Natural killer cell (primary cell): ENCODE data around the gene MAP3K1. TPM values are rescaled to one million over a fixed set of nuclear protein-coding genes. Genes with fewer than 3 reads are reported as not detected.
A peak's percentile ranks its signal among the peaks of the same experiment; 100 is the strongest.

Source experiments
- ATAC-seq, 3 donors: fragments of 150-1000 bp in 2 of 3; fragments of 200-7000 bp in 1 of 3; cut with Tn5 transposase; 1 replicate in 1 of 3; 2 replicates in 2 of 3; pipeline ENCODE4 v1.10.0; 2021; ENCODE audit warnings: mild to moderate bottlenecking in 2 of 3, moderate library complexity in 2 of 3
- DNase-seq, 2 donors: peaks; one replicate each; pipeline versions ENCODE4 v3.0.0 to v3.0.0-alpha.2; 2013 to 2021; ENCODE audit warnings: mixed read lengths in 1 of 2
- H3K27ac ChIP-seq: one replicate; pipeline ENCODE4 v1.5.1; 2013; ENCODE audit warnings: mild to moderate bottlenecking, low read length
- H3K27me3 ChIP-seq: one replicate; pipeline ENCODE4 v1.6.1; 2013; ENCODE audit warnings: low read length; ENCODE audit not compliant: control insufficient read depth, insufficient read depth
- H3K36me3 ChIP-seq: one replicate; pipeline ENCODE4 v1.6.1; 2013; ENCODE audit warnings: low read length; ENCODE audit not compliant: control insufficient read depth, insufficient read depth
- H3K4me1 ChIP-seq: one replicate; pipeline ENCODE4 v1.6.1; 2013; ENCODE audit warnings: low read length; ENCODE audit not compliant: control insufficient read depth, insufficient read depth
- H3K4me3 ChIP-seq: one replicate; pipeline ENCODE4 v1.5.1; 2013; ENCODE audit warnings: low read length
- H3K9me3 ChIP-seq: one replicate; pipeline ENCODE4 v1.6.1; 2013; ENCODE audit warnings: low read length; ENCODE audit not compliant: control insufficient read depth, insufficient read depth
- H3K27ac Mint-ChIP-seq, 2 donors: one replicate each; pipeline ENCODE4 v1.8.0; 2022; ENCODE audit warnings: mild to moderate bottlenecking in 2 of 2, mixed read lengths in 2 of 2, moderate library complexity in 1 of 2
- H3K27me3 Mint-ChIP-seq, 2 donors: one replicate each; pipeline ENCODE4 v1.8.0; 2022; ENCODE audit warnings: low read depth in 2 of 2, mixed read lengths in 2 of 2
- H3K36me3 Mint-ChIP-seq: one replicate; pipeline ENCODE4 v1.8.0; 2022; ENCODE audit warnings: mixed read lengths
- H3K4me1 Mint-ChIP-seq, 2 donors: one replicate each; pipeline ENCODE4 v1.8.0; 2022; ENCODE audit warnings: mixed read lengths in 2 of 2
- H3K4me3 Mint-ChIP-seq: one replicate; pipeline ENCODE4 v1.8.0; 2022; ENCODE audit warnings: mild to moderate bottlenecking, moderate library complexity, mixed read lengths
- H3K9me3 Mint-ChIP-seq, 2 donors: one replicate each; pipeline ENCODE4 v1.8.0; 2022; ENCODE audit warnings: mixed read lengths in 2 of 2
- CTCF ChIP-seq: fragments of 200-600 bp; IDR thresholded peaks from one replicate; pipeline ENCODE4 v1.8.0; 2022; ENCODE audit warnings: antibody characterized with exemption
- WGBS: methylation state at CpG from one replicate; pipeline ENCODE4 v1.1.7; 2013; ENCODE audit warnings: missing lambda C conversion rate; ENCODE audit not compliant: insufficient coverage; 5-methylcytosine and 5-hydroxymethylcytosine counted together
- intact Hi-C: fragments of 100-400 bp; cut with micrococcal nuclease; formaldehyde crosslinking; loops from one replicate; pipeline ENCODE4 v1.14.2; 2022
- total RNA-seq, 4 donors: library from RNA; stranded (reverse); fragments of 120-200 nt in 1 of 4; gene quantifications; one replicate each; pipeline versions ENCODE4 v1.2.3 to v1.2.4, GENCODE V29; 2013 to 2022

The MAP3K1 gene
- total RNA-seq, 3 donors from 2014 or later (not counting 1 experiment from before 2014, with no cell fraction given) = 27.8 to 35.7 (median 35.5) TPM

- no peak overlapping the region for H3K4me3 Mint-ChIP-seq
- H3K4me1 Mint-ChIP-seq = peaks cover 0 to 5% of the 10 kb centered on the region in 2 donors
- Histone ChIP-seq H3K4me3 (no peak overlapping the region), H3K27me3 (no peaks in the 10 kb centered on the region), H3K27ac (no peak overlapping the region), H3K4me1 (no peaks in the 10 kb centered on the region), H3K9me3 (no peaks in the 10 kb centered on the region), H3K36me3 (peaks cover 85% of the 10 kb centered on the region)
- intact Hi-C loops = no loop called here
- ATAC-seq (no peak), DNase-seq (no peak)
- H3K27ac Mint-ChIP-seq = peak overlapping the region in 1 of 2 donors; percentile 6
- H3K36me3 Mint-ChIP-seq = peaks cover 20% of the 10 kb centered on the region
- no peaks in the 10 kb centered on the region for H3K27me3 Mint-ChIP-seq
- no peaks in the 10 kb centered on the region for H3K9me3 Mint-ChIP-seq
- TF ChIP-seq CTCF = no peak
- WGBS = 57% methylated on average over 2 of the region's 3 CpGs
Measured at GRCh38 chr5:56876327-56876726, 61.0 kb downstream of the MAP3K1 start.

DNA sequence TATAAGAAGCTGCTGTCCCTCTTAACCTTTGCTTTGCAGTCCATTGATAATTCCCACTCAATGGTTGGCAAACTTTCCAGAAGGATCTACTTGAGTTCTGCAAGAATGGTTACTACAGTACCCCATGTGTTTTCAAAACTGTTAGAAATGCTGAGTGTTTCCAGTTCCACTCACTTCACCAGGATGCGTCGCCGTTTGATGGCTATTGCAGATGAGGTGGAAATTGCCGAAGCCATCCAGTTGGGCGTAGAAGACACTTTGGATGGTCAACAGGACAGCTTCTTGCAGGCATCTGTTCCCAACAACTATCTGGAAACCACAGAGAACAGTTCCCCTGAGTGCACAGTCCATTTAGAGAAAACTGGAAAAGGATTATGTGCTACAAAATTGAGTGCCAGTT, 66.2 kb downstream of the MAP3K1 start:
- Mint-ChIP-seq H3K4me3 (no peak overlapping the region), H3K36me3 (peaks cover 18% of the 10 kb centered on the region), H3K27me3 (no peaks in the 10 kb centered on the region), H3K9me3 (no peaks in the 10 kb centered on the region), H3K27ac (no peak overlapping the region), H3K4me1 (peaks cover 0 to 6% of the 10 kb centered on the region in 2 donors)
- 96% methylated on average over 5 of the region's 5 CpGs for WGBS
- DNase-seq = no peak
- intact Hi-C loops = no loop called here
- no peak for TF ChIP-seq CTCF
- Histone ChIP-seq H3K36me3 (peaks cover 89% of the 10 kb centered on the region), H3K4me1 (no peaks in the 10 kb centered on the region), H3K4me3 (no peak overlapping the region), H3K27me3 (no peaks in the 10 kb centered on the region), H3K9me3 (no peaks in the 10 kb centered on the region), H3K27ac (no peak overlapping the region)
- ATAC-seq = no peak

DNA sequence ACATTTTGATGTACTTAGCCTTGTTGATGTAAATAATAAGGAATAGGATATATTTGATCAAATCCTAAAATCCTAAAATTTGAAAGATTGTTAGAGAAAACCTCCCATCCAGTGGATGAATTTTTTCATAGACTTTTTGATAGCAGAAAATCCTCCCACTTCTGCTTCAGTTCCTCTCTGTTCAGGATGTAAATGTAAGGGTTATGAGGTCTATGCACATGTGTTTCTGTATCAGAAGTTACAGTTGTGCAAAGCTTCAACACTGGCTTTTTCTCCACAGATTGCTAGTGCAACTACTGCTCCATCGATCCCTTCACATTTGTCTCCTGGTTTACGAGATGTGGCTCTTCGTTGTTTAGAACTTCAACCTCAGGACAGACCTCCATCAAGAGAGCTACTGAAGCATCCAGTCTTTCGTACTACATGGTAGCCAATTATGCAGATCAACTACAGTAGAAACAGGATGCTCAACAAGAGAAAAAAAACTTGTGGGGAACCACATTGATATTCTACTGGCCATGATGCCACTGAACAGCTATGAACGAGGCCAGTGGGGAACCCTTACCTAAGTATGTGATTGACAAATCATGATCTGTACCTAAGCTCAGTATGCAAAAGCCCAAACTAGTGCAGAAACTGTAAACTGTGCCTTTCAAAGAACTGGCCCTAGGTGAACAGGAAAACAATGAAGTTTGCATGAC, 78.1 kb downstream of the MAP3K1 start:
- Histone ChIP-seq H3K36me3 (peaks cover 42% of the 10 kb centered on the region), H3K27me3 (no peaks in the 10 kb centered on the region), H3K4me3 (no peak overlapping the region), H3K4me1 (no peaks in the 10 kb centered on the region), H3K27ac (no peak overlapping the region), H3K9me3 (no peaks in the 10 kb centered on the region)
- H3K27ac Mint-ChIP-seq = peak overlapping the region in 1 of 2 donors; percentile 34
- H3K36me3 Mint-ChIP-seq = no peaks in the 10 kb centered on the region
- H3K4me1 Mint-ChIP-seq = peaks cover 6 to 11% of the 10 kb centered on the region in 2 donors
- intact Hi-C loops = no loop called here
- ATAC-seq (peak in 1 of 3 donors; percentile 20), DNase-seq (no peak)
- no peak overlapping the region for H3K4me3 Mint-ChIP-seq
- H3K27me3 Mint-ChIP-seq = no peaks in the 10 kb centered on the region
- no peaks in the 10 kb centered on the region for H3K9me3 Mint-ChIP-seq
- WGBS = 73% methylated on average over 5 of the region's 5 CpGs
- no peak for TF ChIP-seq CTCF

DNA sequence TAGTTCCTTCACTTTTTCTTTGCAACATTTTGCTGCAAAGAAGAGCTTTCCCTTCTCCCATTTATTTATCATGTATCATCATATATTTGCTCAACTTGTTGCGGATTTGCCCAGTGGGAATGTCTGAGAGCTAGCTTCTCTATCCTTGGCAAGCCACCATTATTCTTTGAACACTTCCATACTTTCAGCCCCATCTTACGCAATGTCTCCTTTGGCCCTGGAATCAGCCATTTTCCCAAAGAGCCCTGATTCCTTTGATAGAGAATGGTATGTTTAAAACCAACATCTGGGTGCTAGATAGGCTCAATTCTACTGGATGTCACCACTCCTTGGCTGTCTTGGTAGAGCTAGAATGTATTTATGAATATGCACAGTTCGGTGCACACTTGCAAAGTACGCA, 81.4 kb downstream of the MAP3K1 start:
- intact Hi-C loops = no loop called here
- H3K9me3 ChIP-seq = no peaks in the 10 kb centered on the region
- no peak overlapping the region for H3K4me3 Mint-ChIP-seq
- no peaks in the 10 kb centered on the region for H3K27me3 ChIP-seq
- TF ChIP-seq CTCF = no peak
- no peaks in the 10 kb centered on the region for H3K27me3 Mint-ChIP-seq
- no peaks in the 10 kb centered on the region for H3K36me3 Mint-ChIP-seq
- DNase-seq (no peak), ATAC-seq (no peak)
- H3K4me1 Mint-ChIP-seq = peaks cover 5 to 6% of the 10 kb centered on the region in 2 donors
- no peak overlapping the region for H3K27ac Mint-ChIP-seq
- 98% methylated on average over 4 of the region's 4 CpGs for WGBS
- no peaks in the 10 kb centered on the region for H3K4me1 ChIP-seq
- H3K9me3 Mint-ChIP-seq = no peaks in the 10 kb centered on the region
- peaks cover 20% of the 10 kb centered on the region for H3K36me3 ChIP-seq
- H3K4me3 ChIP-seq = no peak overlapping the region
- H3K27ac ChIP-seq = no peak overlapping the region
